Measurements from ENCODE around the gene TMEM63A. TPM values are rescaled to one million over a fixed set of nuclear protein-coding genes. Genes with fewer than 3 reads are reported as not detected.
A peak's percentile ranks its signal among the peaks of the same experiment; 100 is the strongest.

Gene TMEM63A
- total and polyA plus RNA-seq, 2 of the 13 experiments (the other 11 are each of a cell fraction or from before 2014, with no cell fraction given), result 23.9 to 53.3 TPM

DNA sequence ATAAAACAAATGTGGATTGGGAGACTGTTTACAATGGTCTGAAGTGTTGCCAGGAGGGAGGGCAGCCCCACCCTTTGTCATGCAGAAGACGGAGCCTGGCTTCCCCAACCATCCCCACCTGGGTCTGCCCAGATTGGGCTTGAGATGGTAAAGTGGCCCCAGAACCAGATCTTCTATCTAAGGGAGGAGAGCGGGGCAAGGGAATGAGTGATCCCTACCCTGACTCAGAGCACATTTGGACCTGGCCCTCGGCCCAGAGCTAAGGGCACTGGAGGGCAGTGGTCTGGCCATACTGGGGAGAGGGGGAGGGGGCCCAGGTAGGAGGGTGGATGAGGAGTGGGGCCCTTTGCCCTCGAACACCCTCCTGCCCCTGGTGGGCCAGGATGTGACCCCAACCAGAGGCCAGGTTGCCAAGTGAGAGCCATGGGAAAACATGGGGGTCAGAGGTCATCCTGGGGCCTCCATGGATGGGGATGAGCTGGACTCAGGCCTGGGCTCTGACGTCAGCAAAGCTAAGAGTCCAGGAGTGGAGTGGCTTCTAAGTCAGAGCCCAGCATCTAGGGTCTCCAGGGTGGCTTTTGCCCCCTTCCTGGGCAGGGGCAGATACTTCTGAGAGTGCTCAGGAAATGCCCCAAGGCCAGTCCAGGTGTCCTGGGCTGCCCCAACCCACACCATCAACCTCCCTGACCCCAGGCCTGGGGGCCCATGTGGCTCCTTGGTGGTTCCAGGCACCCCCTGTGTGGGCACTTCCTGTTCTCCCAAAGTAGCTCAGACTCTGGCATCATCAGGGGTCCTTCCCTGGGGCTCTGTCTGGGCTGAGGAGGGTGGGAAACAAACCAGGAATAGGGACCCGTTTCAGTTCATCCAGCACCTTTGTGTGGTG lies 8.4 kb upstream of the TMEM63A start (continued):
- TF ChIP-seq, protein P1, sequence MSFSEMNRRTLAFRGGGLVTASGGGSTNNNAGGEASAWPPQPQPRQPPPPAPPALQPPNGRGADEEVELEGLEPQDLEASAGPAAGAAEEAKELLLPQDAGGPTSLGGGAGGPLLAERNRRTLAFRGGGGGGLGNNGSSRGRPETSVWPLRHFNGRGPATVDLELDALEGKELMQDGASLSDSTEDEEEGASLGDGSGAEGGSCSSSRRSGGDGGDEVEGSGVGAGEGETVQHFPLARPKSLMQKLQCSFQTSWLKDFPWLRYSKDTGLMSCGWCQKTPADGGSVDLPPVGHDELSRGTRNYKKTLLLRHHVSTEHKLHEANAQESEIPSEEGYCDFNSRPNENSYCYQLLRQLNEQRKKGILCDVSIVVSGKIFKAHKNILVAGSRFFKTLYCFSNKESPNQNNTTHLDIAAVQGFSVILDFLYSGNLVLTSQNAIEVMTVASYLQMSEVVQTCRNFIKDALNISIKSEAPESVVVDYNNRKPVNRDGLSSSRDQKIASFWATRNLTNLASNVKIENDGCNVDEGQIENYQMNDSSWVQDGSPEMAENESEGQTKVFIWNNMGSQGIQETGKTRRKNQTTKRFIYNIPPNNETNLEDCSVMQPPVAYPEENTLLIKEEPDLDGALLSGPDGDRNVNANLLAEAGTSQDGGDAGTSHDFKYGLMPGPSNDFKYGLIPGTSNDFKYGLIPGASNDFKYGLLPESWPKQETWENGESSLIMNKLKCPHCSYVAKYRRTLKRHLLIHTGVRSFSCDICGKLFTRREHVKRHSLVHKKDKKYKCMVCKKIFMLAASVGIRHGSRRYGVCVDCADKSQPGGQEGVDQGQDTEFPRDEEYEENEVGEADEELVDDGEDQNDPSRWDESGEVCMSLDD (CRISPR knock-in tag; IDR thresholded peaks at IDR 0.05; ENCODE audit: borderline replicate concordance), result no peak
- TF ChIP-seq ZNF30 (CRISPR knock-in tag; IDR thresholded peaks at IDR 0.05) (no peak), KLF16 (CRISPR knock-in tag; IDR thresholded peaks at IDR 0.05) (no peak), ZFP1 (CRISPR knock-in tag; IDR thresholded peaks at IDR 0.05) (no peak), ZEB1 (IDR thresholded peaks at IDR 0.05; ENCODE audit: insufficient replicate concordance, low read depth) (no peak), ESRRA (CRISPR knock-in tag; IDR thresholded peaks at IDR 0.05; ENCODE audit: low read depth) (no peak), MEF2D (CRISPR knock-in tag; IDR thresholded peaks at IDR 0.05) (no peak), ZNF235 (CRISPR knock-in tag; IDR thresholded peaks at IDR 0.05; ENCODE audit: borderline replicate concordance) (no peak), ATF1 (CRISPR knock-in tag; IDR thresholded peaks at IDR 0.05) (peak; percentile 40; the same call in 1 of the 2 replicates), U2AF2 (IDR thresholded peaks at IDR 0.05; ENCODE audit: low read depth, low read length) (no peak), ZNF790 (CRISPR knock-in tag; IDR thresholded peaks at IDR 0.05; ENCODE audit: borderline replicate concordance) (no peak), ZBTB7B (CRISPR knock-in tag; IDR thresholded peaks at IDR 0.05) (0 out of 2 replicates have a peak, but pooled peaks have one; percentile 76), ARHGAP35 (CRISPR knock-in tag; IDR thresholded peaks at IDR 0.05; ENCODE audit: borderline replicate concordance) (no peak)
- TF ChIP-seq, protein P2, sequence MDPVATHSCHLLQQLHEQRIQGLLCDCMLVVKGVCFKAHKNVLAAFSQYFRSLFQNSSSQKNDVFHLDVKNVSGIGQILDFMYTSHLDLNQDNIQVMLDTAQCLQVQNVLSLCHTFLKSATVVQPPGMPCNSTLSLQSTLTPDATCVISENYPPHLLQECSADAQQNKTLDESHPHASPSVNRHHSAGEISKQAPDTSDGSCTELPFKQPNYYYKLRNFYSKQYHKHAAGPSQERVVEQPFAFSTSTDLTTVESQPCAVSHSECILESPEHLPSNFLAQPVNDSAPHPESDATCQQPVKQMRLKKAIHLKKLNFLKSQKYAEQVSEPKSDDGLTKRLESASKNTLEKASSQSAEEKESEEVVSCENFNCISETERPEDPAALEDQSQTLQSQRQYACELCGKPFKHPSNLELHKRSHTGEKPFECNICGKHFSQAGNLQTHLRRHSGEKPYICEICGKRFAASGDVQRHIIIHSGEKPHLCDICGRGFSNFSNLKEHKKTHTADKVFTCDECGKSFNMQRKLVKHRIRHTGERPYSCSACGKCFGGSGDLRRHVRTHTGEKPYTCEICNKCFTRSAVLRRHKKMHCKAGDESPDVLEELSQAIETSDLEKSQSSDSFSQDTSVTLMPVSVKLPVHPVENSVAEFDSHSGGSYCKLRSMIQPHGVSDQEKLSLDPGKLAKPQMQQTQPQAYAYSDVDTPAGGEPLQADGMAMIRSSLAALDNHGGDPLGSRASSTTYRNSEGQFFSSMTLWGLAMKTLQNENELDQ (CRISPR knock-in tag; IDR thresholded peaks at IDR 0.05; ENCODE audit: borderline replicate concordance), result no peak
- TF ChIP-seq, protein P3, sequence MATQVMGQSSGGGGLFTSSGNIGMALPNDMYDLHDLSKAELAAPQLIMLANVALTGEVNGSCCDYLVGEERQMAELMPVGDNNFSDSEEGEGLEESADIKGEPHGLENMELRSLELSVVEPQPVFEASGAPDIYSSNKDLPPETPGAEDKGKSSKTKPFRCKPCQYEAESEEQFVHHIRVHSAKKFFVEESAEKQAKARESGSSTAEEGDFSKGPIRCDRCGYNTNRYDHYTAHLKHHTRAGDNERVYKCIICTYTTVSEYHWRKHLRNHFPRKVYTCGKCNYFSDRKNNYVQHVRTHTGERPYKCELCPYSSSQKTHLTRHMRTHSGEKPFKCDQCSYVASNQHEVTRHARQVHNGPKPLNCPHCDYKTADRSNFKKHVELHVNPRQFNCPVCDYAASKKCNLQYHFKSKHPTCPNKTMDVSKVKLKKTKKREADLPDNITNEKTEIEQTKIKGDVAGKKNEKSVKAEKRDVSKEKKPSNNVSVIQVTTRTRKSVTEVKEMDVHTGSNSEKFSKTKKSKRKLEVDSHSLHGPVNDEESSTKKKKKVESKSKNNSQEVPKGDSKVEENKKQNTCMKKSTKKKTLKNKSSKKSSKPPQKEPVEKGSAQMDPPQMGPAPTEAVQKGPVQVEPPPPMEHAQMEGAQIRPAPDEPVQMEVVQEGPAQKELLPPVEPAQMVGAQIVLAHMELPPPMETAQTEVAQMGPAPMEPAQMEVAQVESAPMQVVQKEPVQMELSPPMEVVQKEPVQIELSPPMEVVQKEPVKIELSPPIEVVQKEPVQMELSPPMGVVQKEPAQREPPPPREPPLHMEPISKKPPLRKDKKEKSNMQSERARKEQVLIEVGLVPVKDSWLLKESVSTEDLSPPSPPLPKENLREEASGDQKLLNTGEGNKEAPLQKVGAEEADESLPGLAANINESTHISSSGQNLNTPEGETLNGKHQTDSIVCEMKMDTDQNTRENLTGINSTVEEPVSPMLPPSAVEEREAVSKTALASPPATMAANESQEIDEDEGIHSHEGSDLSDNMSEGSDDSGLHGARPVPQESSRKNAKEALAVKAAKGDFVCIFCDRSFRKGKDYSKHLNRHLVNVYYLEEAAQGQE (IDR thresholded peaks at IDR 0.05; ENCODE audit: borderline replicate concordance in 1 of 2, low read depth in 1 of 2, low read length in 2 of 2), result no peak
- TF ChIP-seq, protein P4, sequence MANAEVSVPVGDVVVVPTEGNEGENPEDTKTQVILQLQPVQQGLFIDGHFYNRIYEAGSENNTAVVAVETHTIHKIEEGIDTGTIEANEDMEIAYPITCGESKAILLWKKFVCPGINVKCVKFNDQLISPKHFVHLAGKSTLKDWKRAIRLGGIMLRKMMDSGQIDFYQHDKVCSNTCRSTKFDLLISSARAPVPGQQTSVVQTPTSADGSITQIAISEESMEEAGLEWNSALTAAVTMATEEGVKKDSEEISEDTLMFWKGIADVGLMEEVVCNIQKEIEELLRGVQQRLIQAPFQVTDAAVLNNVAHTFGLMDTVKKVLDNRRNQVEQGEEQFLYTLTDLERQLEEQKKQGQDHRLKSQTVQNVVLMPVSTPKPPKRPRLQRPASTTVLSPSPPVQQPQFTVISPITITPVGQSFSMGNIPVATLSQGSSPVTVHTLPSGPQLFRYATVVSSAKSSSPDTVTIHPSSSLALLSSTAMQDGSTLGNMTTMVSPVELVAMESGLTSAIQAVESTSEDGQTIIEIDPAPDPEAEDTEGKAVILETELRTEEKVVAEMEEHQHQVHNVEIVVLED (CRISPR knock-in tag; IDR thresholded peaks at IDR 0.05; ENCODE audit: borderline replicate concordance), result no peak

All from HepG2 (cell line).